Hematopoietic multipotent progenitor cell treated with erythropoietin and hydrocortisone succinate and interleukin-3 and kit ligand, for 6 days (in vitro differentiated cells): ENCODE results near the gene DOK3.
A peak's percentile ranks its signal among the peaks of the same experiment; 100 is the strongest.
"Not testable (repeated sequence)": the region's sequence is repeated elsewhere in the genome, so short reads cannot be mapped to it uniquely, and the experiment has no call there.

ENCODE experiments used
- DNase-seq: peaks from one replicate; pipeline ENCODE4 v3.0.0-alpha.2; 2015

The DOK3 gene

DNA sequence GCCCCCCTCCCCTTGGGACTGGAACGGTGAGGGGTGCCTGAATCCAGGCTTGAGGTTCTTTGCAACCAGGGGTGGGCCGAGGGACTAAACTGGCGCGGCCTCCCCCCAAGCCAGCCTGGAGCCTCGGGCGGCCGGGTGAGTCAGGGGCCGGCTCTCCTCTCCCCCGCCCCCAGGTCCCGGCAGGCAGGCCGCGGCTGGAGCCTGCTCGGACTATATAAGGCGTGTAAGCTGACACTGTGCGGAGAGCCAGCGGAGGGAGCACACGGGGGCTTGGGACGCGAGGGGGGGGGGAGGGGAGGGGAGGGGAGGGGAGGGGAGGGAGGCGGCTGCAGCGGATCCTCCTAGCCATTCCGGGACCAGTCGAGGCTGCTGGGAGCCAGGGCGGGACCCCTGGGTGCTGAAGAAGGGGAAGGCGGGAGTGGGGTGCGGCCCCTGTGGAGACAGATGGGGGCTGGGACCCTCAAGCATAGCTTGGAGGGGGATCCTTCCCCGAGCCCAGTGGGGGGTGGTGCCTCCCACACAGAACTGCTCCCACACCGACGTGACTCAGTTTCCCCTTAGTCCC, 12.8 kb downstream of the DOK3 start:
- peak; percentile 47 for DNase-seq

DNA sequence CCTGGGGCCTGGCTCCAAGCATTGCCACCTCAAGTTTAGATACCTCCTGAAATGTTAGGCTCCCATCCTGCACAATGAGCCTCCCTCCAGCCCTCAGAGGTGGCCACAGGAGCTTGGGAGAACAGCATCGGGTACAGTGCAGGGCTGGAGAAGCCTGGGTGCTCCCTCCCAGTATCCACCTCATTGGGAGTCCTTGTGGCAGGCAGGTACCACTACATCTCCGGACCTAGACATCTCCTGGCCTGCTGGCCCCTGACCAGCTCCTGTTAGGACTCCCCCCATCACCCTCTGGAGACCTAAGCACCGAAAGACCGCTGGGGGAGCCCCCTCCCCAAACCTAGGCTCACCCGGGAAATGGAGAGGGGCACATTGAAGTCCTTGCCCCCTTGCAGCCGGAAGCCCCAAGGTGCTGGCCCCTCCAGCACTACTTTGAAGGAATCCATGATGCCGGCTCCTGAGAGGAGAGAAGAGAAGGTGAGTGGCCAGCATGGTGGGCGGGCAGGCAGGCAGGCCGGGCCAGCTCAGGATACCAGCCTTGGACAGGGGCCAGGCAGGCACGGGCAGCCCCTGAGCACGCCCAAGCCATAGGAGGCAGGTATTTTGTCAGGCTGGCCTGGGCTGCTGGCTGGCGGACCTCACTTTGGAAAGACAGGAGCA, 13.4 kb downstream of the DOK3 start:
- peak; percentile 52 for DNase-seq

- peak; percentile 51 for DNase-seq
Observed at GRCh38 chr5:177495243-177496060, 14.2 kb downstream of the DOK3 start.

DNA sequence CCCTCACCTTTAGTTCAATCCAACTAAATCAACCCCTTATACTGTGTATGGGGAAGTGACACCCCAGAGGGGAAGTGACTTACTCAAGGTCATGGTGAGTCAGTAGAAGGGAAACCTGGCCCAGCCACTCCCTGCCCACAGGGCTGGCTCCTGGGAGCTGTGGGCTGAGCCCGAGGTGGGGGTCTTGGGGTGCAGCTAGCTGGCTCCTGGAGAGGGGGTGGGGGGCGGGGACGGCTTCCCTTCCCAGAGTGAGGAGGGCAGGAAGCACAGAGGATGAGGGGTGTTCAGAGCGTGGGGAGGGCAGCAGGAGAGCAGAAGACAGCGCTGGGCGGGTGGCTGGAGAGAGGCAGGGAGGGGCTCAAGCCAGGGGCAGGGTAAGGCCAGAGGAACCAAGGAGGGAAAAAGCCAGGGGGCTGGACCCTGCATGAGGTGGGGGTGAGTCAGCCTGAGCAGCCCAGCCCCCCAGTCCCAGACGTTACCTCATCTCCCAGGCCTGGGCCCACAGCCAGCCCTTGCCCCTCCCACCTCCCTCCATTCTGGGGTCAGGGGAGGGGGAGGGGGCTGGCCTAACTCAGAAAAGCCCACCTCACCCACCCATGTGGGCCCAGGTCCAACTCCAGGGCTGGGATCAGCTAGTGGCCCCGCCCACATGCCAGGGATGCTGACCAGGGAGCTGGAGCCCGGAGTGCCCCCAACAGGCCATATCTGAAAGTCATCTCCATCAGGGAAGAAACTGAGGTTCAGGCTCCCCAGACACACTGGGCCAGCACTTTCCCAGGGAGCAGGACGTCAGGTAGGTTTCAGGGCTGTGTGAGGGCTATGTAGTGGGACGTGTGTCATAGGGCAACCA, 15.1 kb downstream of the DOK3 start:
- peak; percentile 71 for DNase-seq

DNA sequence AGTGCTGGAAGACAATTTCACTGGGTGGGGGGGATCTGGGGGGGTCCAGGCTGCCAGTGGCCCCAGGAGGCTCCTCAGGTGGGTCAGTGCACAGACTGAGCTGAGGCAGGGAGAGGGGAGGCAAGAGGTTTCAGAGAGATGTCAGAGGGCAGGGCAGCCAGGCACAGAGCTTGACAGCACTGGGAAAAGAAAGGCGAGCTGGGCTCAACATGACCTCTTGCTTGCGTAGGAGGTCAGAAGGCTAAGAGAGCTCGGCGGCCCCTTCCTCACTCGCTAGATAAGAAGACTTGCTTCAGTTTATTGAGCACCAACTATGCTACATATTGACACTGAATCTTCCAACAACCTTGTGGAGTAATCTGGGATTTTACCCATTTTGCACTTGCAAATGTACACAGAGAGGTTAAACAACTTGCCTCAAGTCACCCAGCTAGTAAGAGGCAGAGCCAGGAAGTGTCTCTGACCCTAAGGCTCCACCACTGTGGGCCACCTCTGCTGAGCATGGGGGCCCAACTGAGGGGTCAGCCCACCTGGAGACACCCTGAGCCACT, 15.8 kb downstream of the DOK3 start:
- DNase-seq, result no peak

GRCh38 chr5:177492841-177493240, 16.8 kb downstream of the DOK3 start:
- DNase-seq, result no peak

- DNase-seq, result no peak
Observed at GRCh38 chr5:177491983-177492746, 17.5 kb downstream of the DOK3 start.

DNA sequence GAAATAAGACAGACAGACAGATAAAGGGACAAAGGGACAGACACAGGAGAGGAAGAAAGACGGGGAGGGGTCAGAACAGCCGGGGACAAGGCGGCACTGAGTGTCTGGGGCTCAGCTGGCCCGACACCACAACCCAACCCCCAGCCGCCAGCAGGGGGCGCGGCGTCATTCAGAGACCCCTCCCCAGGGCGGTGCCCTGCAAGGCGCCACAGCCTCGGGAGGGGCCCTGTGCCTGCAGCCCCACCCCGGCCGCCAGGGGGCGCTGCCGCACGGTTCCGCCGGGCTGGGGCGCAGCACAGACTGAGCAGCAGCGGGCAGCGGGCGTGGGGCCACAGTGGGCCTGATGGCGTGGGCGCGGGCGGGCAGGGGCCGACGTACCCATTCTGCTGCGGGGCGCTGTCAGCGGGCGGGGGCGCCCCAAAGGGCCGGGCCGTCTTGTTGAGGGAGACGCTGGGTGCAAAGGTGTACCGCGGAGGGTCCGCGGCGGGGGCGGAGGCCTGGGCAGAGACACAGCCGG, 18.1 kb downstream of the DOK3 start:
- peak; percentile 58 for DNase-seq

- DNase-seq, result no peak
Observed at GRCh38 chr5:177490992-177491391, 18.6 kb downstream of the DOK3 start.

- DNase-seq, result no peak
Observed at GRCh38 chr5:177490311-177490991, 19.2 kb downstream of the DOK3 start.

DNA sequence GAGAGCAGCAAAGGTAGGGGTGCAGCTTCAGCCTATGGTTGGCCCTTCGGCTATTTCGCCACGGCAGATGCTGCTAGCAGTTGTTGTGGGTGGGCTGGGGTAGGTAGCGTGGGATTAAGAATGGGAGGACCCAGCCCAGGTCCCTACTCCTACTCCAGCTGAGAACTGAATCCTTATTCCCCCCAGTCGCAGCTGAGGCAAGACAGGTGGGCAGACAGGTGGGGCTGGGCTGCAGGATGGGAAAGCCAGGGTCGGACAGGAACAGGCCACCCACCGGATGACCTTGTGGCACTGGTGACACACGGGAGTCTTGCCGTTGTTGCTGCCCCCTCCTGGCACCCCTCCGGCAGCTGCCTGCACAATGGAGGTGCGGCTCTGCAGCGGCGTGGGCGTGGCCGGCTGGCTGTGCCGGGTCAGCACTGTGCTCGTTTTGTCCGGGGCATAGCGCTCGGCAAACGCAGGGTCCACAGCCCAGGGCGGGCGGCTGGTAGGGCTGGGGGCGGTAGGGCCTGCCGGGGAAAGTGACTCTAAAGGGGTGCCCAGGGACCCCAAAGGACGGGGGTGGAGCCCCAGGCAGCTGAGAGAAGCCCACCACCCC, 20.4 kb downstream of the DOK3 start:
- DNase-seq, result peak; percentile 33

DNA sequence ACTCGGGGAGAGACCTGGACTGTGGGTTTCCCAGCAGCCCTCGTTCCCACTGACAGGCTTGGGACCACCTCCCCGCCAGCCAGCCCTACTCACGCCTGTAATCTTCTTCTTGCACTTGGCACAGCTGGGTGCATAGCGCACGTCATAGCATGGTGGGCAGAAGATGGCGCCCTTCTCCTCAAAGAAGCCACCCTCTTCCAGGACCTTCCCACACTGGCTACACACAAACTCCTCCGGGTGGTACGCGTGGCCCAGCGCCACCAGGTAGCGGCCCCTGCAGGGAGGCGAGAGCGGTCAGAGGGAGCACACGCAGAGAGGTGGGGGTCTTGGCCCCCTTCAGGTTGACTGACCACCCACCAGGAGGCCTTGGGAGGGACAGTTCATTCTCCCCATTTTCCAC, 21.7 kb downstream of the DOK3 start:
- DNase-seq, result peak; percentile 57

DNA sequence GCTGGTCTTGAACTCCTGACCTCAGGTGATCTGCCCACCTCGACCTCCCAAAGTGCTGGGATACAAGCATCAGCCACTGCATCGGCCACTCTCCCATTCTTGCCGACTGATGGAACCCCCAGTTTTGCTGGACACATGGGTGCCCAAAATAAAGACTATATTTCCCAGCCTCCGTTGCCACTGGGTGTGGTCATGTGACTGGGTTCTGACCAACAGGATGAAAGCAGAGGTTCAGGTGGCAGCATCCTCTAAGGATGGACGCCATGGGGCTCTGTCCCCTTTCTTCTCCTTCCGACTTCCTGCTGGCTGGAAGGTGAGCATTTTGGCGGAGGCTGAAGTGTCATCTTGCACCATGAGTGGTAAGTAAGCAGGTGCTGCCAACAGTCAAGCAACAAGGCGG, 22.5 kb downstream of the DOK3 start:
- no peak for DNase-seq

GRCh38 chr5:177486256-177486655, 23.4 kb downstream of the DOK3 start:
- DNase-seq, result no peak

GRCh38 chr5:177485753-177486152, 23.9 kb downstream of the DOK3 start:
- DNase-seq, result not testable (repeated sequence)

DNA sequence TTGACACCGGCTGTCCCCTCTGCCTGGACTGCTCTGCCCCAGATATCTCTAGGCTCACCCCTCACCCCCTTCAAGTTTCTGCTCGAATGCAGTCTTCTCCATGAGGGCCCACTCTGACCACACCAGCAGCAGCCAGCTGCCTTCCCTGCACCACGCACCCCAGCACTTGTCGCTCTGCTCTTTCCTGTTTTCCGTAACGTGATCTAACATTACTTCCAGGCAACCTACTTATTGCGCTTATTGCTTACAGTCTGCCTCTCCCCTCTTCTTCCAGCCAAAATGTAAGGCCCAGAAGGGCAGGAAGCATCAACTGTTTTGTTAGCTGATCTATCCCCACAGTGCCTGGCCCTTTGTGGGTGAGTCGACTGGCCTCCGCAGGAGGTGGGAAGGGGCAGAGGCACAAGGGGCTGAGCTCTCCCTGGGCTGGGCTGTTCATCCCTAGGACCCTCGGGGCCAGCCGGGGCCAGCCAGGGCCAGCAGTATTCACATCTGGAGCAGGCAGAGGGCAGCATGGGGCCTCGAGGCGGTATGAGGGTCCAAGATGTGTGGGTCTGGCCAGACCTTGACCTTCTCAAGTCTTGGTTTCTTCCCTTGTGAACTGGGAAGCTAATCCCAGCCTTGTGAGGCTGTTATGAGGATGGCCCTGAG, 24.6 kb downstream of the DOK3 start:
- DNase-seq, result no peak

DNA sequence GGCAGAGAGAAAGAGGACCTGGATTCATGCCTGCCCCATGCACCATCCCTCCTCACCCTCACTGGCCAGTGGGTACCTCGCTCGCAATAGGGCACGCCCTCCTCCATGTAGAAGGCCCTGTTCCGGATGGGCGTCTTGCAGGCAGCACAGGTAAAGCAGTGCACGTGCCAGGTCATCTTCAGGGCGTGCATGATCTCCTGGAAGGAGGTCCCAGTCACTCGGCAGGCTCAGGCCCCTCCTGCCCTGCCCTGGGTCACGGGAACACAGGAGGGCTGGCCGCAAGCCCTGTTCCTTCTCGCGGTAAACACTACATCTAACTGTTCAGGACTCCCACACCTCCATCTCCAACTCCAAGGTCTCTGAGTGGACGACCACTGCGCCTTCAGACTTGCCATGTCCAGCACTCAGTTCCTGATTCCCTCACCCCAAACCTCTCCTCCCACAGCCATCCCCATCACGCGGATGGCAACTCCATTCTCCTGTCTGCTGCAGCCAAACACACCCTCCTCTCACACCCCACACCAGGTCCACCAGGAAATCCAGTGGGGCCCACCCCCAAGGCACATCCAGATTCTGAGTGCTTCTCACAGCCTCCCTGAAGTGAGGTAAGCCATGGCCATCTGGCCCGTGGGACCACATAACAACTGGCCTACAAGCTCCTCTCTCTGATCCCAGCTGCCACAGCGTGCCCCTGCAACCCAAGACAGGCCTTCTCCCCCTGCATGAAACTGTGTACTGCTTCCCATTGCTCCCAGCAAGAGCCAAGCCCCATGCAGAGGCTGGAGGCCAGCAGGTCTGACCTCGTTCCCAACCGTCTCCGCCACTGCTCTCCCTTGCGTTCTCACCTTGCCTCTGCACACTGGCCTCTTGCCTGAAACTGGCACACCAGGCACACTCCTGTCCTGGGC, 25.4 kb downstream of the DOK3 start:
- no peak for DNase-seq

- DNase-seq, result no peak
Observed at GRCh38 chr5:177483042-177483441, 26.6 kb downstream of the DOK3 start.

DNA sequence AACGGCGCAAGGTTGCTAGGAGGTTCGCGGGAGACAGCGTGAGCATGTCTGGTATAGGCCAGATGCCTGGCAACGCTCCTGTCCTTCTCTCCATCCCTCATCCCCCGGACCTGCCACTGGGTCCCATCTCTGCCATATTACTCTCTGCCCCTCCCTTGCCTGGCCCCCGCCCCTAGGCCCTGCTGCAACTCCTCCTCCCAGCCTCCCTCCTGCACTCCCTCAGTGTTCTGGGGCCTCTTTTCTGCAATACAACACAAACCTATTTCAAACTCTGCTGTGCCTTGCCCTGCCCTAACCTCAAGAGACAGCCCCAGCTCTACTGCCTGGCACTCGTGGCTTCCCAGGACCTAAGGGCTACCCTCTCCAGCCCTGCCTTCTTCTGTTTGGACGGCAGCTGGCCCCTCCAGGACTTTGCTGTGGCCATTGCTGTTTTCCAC, 27.2 kb downstream of the DOK3 start:
- no peak for DNase-seq
